GM12878 (cell line): ENCODE data around the gene RER1. TPM values are rescaled to one million over a fixed set of nuclear protein-coding genes. Genes with fewer than 3 reads are reported as not detected.

ENCODE experiments used
- ATAC-seq: fragments of 200-7000 bp; cut with Tn5 transposase; 3 replicates; pipeline ENCODE4 v1.9.1; 2020; ENCODE audit warnings: mild to moderate bottlenecking, moderate library complexity
- BruUV-seq: library from RNA; stranded (reverse); fragments of 400-500 nt; replicated peaks from 2 replicates; lab custom pipeline; 2021; lab: Mats Ljungman, UMichigan
- CTCF ChIA-PET: fragments of 300-600 bp; sonication (Branson Sonifier 250); formaldehyde crosslinking; extraction: SDS; loops from one replicate; lab custom pipeline; 2021; ENCODE audit warnings: inconsistent platforms; lab: Yijun Ruan, JAX
- POLR2A ChIA-PET: fragments of 350-600 bp; formaldehyde crosslinking; extraction: SDS; loops from one replicate; lab custom pipeline; 2021; ENCODE audit warnings: inconsistent platforms; lab: Charles Lee
- RAD21 ChIA-PET: fragments of 300-600 bp; sonication (Branson Sonifier 250); formaldehyde crosslinking; loops from one replicate; lab custom pipeline; 2023; ENCODE audit warnings: antibody characterized with exemption; ENCODE audit not compliant: unreplicated experiment; lab: Charles Lee
- SMC1A ChIA-PET: fragments of 300-600 bp; sonication (Branson Sonifier 250); formaldehyde crosslinking; loops from one replicate; lab custom pipeline; 2023; ENCODE audit not compliant: unreplicated experiment, uncharacterized antibody; lab: Charles Lee
- DNase-seq: peaks from one replicate; pipeline ENCODE4 v3.0.0-alpha.2; 2011; ENCODE audit warnings: low read depth, low spot score
- FAIRE-seq: peaks from 3 replicates; lab custom pipeline; 2011; peaks lifted over from hg19 to GRCh38; lab: Jason Lieb, UNC
- H2AFZ ChIP-seq: 2 replicates; pipeline ENCODE4 v1.6.0; 2011; ENCODE audit warnings: low read depth, low read length, control low read depth; ENCODE audit not compliant: control insufficient read depth
- H3K27ac ChIP-seq: 2 replicates; pipeline ENCODE4 v1.5.1; 2011; ENCODE audit warnings: control low read depth; ENCODE audit not compliant: control insufficient read depth, insufficient read depth
- H3K27me3 ChIP-seq, 2 experiments: replicated peaks in 1 of 2; 2 replicates each; pipeline versions ENCODE4 v1.6.0 to v1.6.1; 2011; ENCODE audit warnings: low read length in 1 of 2; ENCODE audit not compliant: control insufficient read depth in 2 of 2, insufficient read depth in 2 of 2
- H3K36me3 ChIP-seq, 2 experiments: 2 replicates each; pipeline ENCODE4 v1.5.1; 2011; ENCODE audit warnings: low read length in 1 of 2; ENCODE audit not compliant: control insufficient read depth in 2 of 2, insufficient read depth in 2 of 2
- H3K4me1 ChIP-seq: 2 replicates; pipeline ENCODE4 v1.6.1; 2011; ENCODE audit warnings: mild to moderate bottlenecking, low read length, moderate library complexity, mixed read lengths; ENCODE audit not compliant: control insufficient read depth, insufficient read depth
- H3K4me2 ChIP-seq: 2 replicates; pipeline ENCODE4 v1.6.0; 2011; ENCODE audit warnings: control low read depth; ENCODE audit not compliant: control insufficient read depth, insufficient read depth
- H3K4me3 ChIP-seq: fragments of 200-600 bp; sonication (generic); 2 replicates; pipeline ENCODE4 v1.5.1; 2016
- H3K79me2 ChIP-seq: 2 replicates; pipeline ENCODE4 v1.6.0; 2011; ENCODE audit warnings: low read length; ENCODE audit not compliant: control insufficient read depth, insufficient read depth
- H3K9ac ChIP-seq: 2 replicates; pipeline ENCODE4 v1.8.0; 2011; ENCODE audit warnings: low read length, control low read depth, mixed read lengths; ENCODE audit not compliant: control insufficient read depth, insufficient read depth
- H3K9me3 ChIP-seq: replicated peaks from 3 replicates; pipeline ENCODE4 v1.5.1; 2011; ENCODE audit warnings: mild to moderate bottlenecking, low read length; ENCODE audit not compliant: control insufficient read depth, insufficient read depth
- H4K20me1 ChIP-seq: 2 replicates; pipeline ENCODE4 v1.6.0; 2011; ENCODE audit not compliant: control insufficient read depth, insufficient read depth
- BACH1 ChIP-seq: fragments of 450-650 bp; IDR thresholded peaks from 2 replicates; pipeline ENCODE4 v1.6.1; 2017; ENCODE audit warnings: mild to moderate bottlenecking, borderline replicate concordance
- CHD4 ChIP-seq: fragments of 200-600 bp; sonication (generic); IDR thresholded peaks from 2 replicates; pipeline ENCODE4 v1.6.1; 2016; ENCODE audit warnings: mild to moderate bottlenecking
- HDAC6 ChIP-seq: fragments of 200-600 bp; sonication (generic); IDR thresholded peaks from one replicate; pipeline ENCODE4 v1.8.0; 2017; ENCODE audit warnings: antibody characterized with exemption; ENCODE audit not compliant: unreplicated experiment
- IKZF1 ChIP-seq: fragments of 450-650 bp; conservative IDR thresholded peaks from 2 replicates; pipeline ENCODE4 v1.6.1; 2017; ENCODE audit warnings: antibody characterized with exemption, mild to moderate bottlenecking
- KDM1A ChIP-seq: fragments of 200-600 bp; sonication (generic); IDR thresholded peaks from 2 replicates; pipeline ENCODE4 v1.6.1; 2016; ENCODE audit warnings: borderline replicate concordance
- POLR2AphosphoS2 ChIP-seq: IDR thresholded peaks from 2 replicates; pipeline ENCODE4 v1.6.1; 2011; ENCODE audit warnings: low read depth, mild to moderate bottlenecking, low read length, improper control_type of control experiment, moderate library complexity
- RB1 ChIP-seq: fragments of 450-650 bp; formaldehyde crosslinking; IDR thresholded peaks from 2 replicates; pipeline ENCODE4 v1.6.1; 2017; ENCODE audit warnings: mild to moderate bottlenecking, borderline replicate concordance
- SRF ChIP-seq, 2 experiments: IDR thresholded peaks; 2 replicates each; pipeline ENCODE4 v1.6.1; 2011; ENCODE audit warnings: low read depth in 2 of 2, low read length in 2 of 2, mild to moderate bottlenecking in 1 of 2, moderate library complexity in 1 of 2
- STAT1 ChIP-seq: fragments of 450-650 bp; conservative IDR thresholded peaks from 2 replicates; pipeline ENCODE4 v1.6.1; 2014; ENCODE audit warnings: antibody characterized with exemption, mild to moderate bottlenecking
- TCF12 ChIP-seq: IDR thresholded peaks from 2 replicates; pipeline ENCODE4 v1.6.1; 2011; ENCODE audit warnings: low read depth, mild to moderate bottlenecking, low read length
- TCF3 ChIP-seq: IDR thresholded peaks from 2 replicates; pipeline ENCODE4 v1.6.1; 2012; ENCODE audit warnings: low read depth, mild to moderate bottlenecking, low read length, borderline replicate concordance; ENCODE audit not compliant: insufficient read depth
- TCF7 ChIP-seq: IDR thresholded peaks from 2 replicates; pipeline ENCODE4 v1.6.1; 2014; ENCODE audit warnings: antibody characterized with exemption, borderline replicate concordance
- WRNIP1 ChIP-seq: IDR thresholded peaks from 2 replicates; pipeline ENCODE4 v1.6.1; 2011; ENCODE audit warnings: low read depth, low read length, improper control_type of control experiment, borderline replicate concordance
- ZNF274 ChIP-seq: IDR thresholded peaks from one replicate; pipeline ENCODE4 v1.8.0; 2011; ENCODE audit not compliant: insufficient read length, insufficient read depth
- WGBS: methylation state at CpG from one replicate; pipeline ENCODE4 v1.1.6; 2016; ENCODE audit warnings: low lambda C conversion rate; ENCODE audit not compliant: insufficient replicate concordance, insufficient coverage; ENCODE audit errors: missing lambda C conversion rate; 5-methylcytosine and 5-hydroxymethylcytosine counted together
- in situ Hi-C: fragments of 300-500 bp; cut with MboI; formaldehyde crosslinking; loops from 9 replicates; pipeline ENCODE4 v1.14.3; 2018; ENCODE audit warnings: mixed read lengths
- intact Hi-C: fragments of 100-400 bp; cut with micrococcal nuclease; formaldehyde crosslinking; loops from one replicate; pipeline ENCODE4 v1.14.2; 2022; ENCODE audit not compliant: unreplicated experiment
- polyA plus RNA-seq, 11 experiments: library from polyadenylated mRNA; depleted of rRNA in 4 of 11; unstranded in 6 of 11; stranded (reverse) in 5 of 11; fragments of >200 nt; fragmentation: Nextera tagmentation in 4 of 11; fragmentation: Illumina TruSeq in 1 of 11; extraction: Ambion mirVana in 4 of 11; extraction: Trizol in 1 of 11; gene quantifications; 1 replicate in 1 of 11; 2 replicates in 10 of 11; pipeline versions ENCODE4 v1.2.1 to v1.2.3, GENCODE V29; 2011 to 2016; ENCODE audit warnings: inconsistent platforms in 2 of 11, missing spikeins in 2 of 11, low read depth in 1 of 11
- total RNA-seq, 4 experiments: library from RNA; depleted of rRNA in 3 of 4; stranded (reverse); fragments of >200 nt in 3 of 4; fragmentation: Illumina TruSeq in 1 of 4; extraction: Trizol in 1 of 4; gene quantifications; 2 replicates each; pipeline versions ENCODE4 v1.2.1 to v1.2.3, GENCODE V29; 2013 to 2021
- TF ChIP-seq, protein P1 (sequence below): IDR thresholded peaks from 2 replicates; pipeline ENCODE4 v1.6.1; 2011; ENCODE audit warnings: borderline replicate concordance, low read depth, mild to moderate bottlenecking, moderate library complexity, low read length; ENCODE audit not compliant: insufficient read depth, poor library complexity, severe bottlenecking
- TF ChIP-seq, protein P2 (sequence below): IDR thresholded peaks from 2 replicates; pipeline ENCODE4 v1.6.1; 2012; ENCODE audit warnings: low read depth, low read length, improper control_type of control experiment

RER1 gene
- total and polyA plus RNA-seq, 10 of the 15 experiments (the other 5 are each of a cell fraction or from before 2014, with no cell fraction given) = 29.2 to 274 (median 136) TPM

- no peaks in the 10 kb centered on the region for H3K27me3 ChIP-seq
- ChIA-PET POLR2A (no interaction called here), CTCF (no interaction called here), SMC1A (no interaction called here), RAD21 (no interaction called here)
- no peak overlapping the region for H2AFZ ChIP-seq
- no TSS peak for BruUV-seq
- H3K4me2 ChIP-seq = no peak overlapping the region
- H3K9ac ChIP-seq = no peak overlapping the region
- 79% methylated on average over 42 of the region's 59 CpGs for WGBS
- H3K27ac ChIP-seq = no peak overlapping the region
- FAIRE-seq (no peak), ATAC-seq (no peak), DNase-seq (no peak)
- no peak overlapping the region for H3K4me3 ChIP-seq
- no peaks in the 10 kb centered on the region for H3K36me3 ChIP-seq
- H3K79me2 ChIP-seq = no peaks in the 10 kb centered on the region
- H3K4me1 ChIP-seq = no peaks in the 10 kb centered on the region
- in situ Hi-C loops = no loop called here
- TF ChIP-seq TCF3 (peak; percentile 93; the same call in 1 of the 2 replicates), CHD4 (no peak)
- TF ChIP-seq, protein P1, sequence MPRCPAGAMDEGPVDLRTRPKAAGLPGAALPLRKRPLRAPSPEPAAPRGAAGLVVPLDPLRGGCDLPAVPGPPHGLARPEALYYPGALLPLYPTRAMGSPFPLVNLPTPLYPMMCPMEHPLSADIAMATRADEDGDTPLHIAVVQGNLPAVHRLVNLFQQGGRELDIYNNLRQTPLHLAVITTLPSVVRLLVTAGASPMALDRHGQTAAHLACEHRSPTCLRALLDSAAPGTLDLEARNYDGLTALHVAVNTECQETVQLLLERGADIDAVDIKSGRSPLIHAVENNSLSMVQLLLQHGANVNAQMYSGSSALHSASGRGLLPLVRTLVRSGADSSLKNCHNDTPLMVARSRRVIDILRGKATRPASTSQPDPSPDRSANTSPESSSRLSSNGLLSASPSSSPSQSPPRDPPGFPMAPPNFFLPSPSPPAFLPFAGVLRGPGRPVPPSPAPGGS = peak; percentile 99
- no peaks in the 10 kb centered on the region for H3K9me3 ChIP-seq
- intact Hi-C loops = no loop called here
- no peaks in the 10 kb centered on the region for H4K20me1 ChIP-seq
These were observed 43.0 kb upstream of the RER1 start for GRCh38 chr1:2348346-2349325.

DNA sequence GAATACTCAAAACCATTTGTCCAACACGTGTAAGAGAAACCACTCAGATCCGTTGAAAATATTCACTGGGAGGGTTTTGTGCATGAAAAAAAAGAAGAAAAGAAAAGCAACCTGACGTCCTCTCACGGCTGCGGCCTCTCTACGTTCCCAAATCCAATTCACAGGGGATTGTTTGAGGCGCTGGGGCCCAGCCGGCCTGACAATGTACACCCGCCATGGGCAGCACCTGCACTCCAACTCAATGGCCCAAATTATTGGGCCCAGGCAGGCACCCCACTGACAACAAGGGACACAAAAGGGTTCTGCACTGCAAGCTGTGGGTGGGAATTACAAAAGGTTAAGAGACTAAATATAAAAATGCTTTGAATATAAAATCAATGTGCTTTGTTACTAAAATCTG is 41.8 kb upstream of the RER1 start:
- SMC1A ChIA-PET = no interaction called here
- Histone ChIP-seq H3K9me3 (no peaks in the 10 kb centered on the region), H3K36me3 (no peaks in the 10 kb centered on the region), H3K27me3 (no peaks in the 10 kb centered on the region), H3K9ac (no peak overlapping the region), H3K4me3 (no peak overlapping the region), H3K27ac (no peak overlapping the region), H3K4me2 (no peak overlapping the region), H3K4me1 (no peaks in the 10 kb centered on the region), H4K20me1 (no peaks in the 10 kb centered on the region), H2AFZ (no peak overlapping the region), H3K79me2 (no peaks in the 10 kb centered on the region)
- FAIRE-seq (no peak), ATAC-seq (no peak), DNase-seq (no peak)
- 54% methylated on average over 9 of the region's 9 CpGs for WGBS
- CTCF ChIA-PET = no interaction called here
- RAD21 ChIA-PET = no interaction called here
- intact Hi-C loops (no loop called here), in situ Hi-C loops (no loop called here)
- POLR2A ChIA-PET = no interaction called here
- no TSS peak for BruUV-seq
- TF ChIP-seq IKZF1 = no peak
- no peak for TF ChIP-seq WRNIP1
- TF ChIP-seq SRF (IDR thresholded peaks at IDR 0.05; ENCODE audit: low read depth in 2 of 2, low read length in 2 of 2) = no peak
- TF ChIP-seq HDAC6 = no peak
- no peak for TF ChIP-seq ZNF274
- no peak for TF ChIP-seq POLR2AphosphoS2
- TF ChIP-seq, protein P2, sequence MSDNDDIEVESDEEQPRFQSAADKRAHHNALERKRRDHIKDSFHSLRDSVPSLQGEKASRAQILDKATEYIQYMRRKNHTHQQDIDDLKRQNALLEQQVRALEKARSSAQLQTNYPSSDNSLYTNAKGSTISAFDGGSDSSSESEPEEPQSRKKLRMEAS = no peak
- no peak for TF ChIP-seq TCF7
- no peak for TF ChIP-seq STAT1
- TF ChIP-seq TCF12 = no peak
- no peak for TF ChIP-seq RB1
- no peak for TF ChIP-seq BACH1
- TF ChIP-seq KDM1A = no peak
